Neural cell (in vitro differentiated cells): ENCODE data around the gene PTPRN2.

Experiments used
- EP300 ChIP-seq: fragments of 450-650 bp; conservative IDR thresholded peaks from 2 replicates; pipeline ENCODE4 v1.6.1; 2014; ENCODE audit warnings: antibody characterized with exemption, mild to moderate bottlenecking, moderate library complexity; ENCODE audit not compliant: poor library complexity, severe bottlenecking
- EZH2 ChIP-seq: fragments of 200-600, 300-800 bp; shearing (Covaris generic), sonication (generic); IDR thresholded peaks from 2 replicates; pipeline ENCODE4 v1.6.1; 2014; ENCODE audit warnings: antibody characterized with exemption, low read length, borderline replicate concordance, mild to moderate bottlenecking; ENCODE audit not compliant: insufficient read depth, poor library complexity, severe bottlenecking
- MXI1 ChIP-seq: fragments of 450-650 bp; conservative IDR thresholded peaks from 2 replicates; pipeline ENCODE4 v1.6.1; 2014; ENCODE audit warnings: antibody characterized with exemption, mild to moderate bottlenecking; ENCODE audit not compliant: poor library complexity, severe bottlenecking
- POLR2AphosphoS5 ChIP-seq: IDR thresholded peaks from 2 replicates; pipeline ENCODE4 v1.6.1; 2012
- SMC3 ChIP-seq: fragments of 450-650 bp; conservative IDR thresholded peaks from 2 replicates; pipeline ENCODE4 v1.6.1; 2014; ENCODE audit warnings: antibody characterized with exemption, mild to moderate bottlenecking, moderate library complexity; ENCODE audit not compliant: poor library complexity
- TAF1 ChIP-seq: IDR thresholded peaks from 2 replicates; pipeline ENCODE4 v1.6.1; 2012; ENCODE audit warnings: low read depth
- TF ChIP-seq, protein P1 (sequence below): fragments of 450-650 bp; IDR thresholded peaks from 2 replicates; pipeline ENCODE4 v1.5.1; 2014; ENCODE audit warnings: antibody characterized with exemption, mild to moderate bottlenecking, moderate library complexity; ENCODE audit not compliant: poor library complexity, severe bottlenecking
- TF ChIP-seq, protein P2 (sequence below): IDR thresholded peaks from 2 replicates; pipeline ENCODE4 v1.6.1; 2012; ENCODE audit warnings: borderline replicate concordance

DNA sequence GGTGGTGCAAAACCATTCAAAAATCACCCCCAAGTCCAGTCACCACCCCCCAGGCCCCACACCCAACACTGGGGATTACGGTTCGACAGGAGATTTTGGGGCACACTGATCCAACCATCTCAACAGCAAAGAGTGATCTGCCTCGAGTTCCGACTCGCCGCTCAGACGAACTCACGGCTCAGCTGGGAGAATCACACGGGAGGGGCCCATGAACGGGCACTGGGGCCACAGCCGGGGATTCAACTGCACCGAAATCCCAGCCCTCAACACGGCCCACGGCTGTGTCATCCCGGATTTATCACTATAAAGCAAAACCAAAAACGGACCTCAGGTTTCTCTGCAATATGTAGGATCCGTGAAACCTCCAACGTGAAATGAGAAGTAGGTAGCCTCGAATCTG, 790.8 kb downstream of the PTPRN2 start:
- no peak for TF ChIP-seq EZH2
- TF ChIP-seq, protein P1, sequence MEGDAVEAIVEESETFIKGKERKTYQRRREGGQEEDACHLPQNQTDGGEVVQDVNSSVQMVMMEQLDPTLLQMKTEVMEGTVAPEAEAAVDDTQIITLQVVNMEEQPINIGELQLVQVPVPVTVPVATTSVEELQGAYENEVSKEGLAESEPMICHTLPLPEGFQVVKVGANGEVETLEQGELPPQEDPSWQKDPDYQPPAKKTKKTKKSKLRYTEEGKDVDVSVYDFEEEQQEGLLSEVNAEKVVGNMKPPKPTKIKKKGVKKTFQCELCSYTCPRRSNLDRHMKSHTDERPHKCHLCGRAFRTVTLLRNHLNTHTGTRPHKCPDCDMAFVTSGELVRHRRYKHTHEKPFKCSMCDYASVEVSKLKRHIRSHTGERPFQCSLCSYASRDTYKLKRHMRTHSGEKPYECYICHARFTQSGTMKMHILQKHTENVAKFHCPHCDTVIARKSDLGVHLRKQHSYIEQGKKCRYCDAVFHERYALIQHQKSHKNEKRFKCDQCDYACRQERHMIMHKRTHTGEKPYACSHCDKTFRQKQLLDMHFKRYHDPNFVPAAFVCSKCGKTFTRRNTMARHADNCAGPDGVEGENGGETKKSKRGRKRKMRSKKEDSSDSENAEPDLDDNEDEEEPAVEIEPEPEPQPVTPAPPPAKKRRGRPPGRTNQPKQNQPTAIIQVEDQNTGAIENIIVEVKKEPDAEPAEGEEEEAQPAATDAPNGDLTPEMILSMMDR, result no peak
- TF ChIP-seq MXI1, result no peak
- TF ChIP-seq EP300, result no peak
- TF ChIP-seq, protein P2, sequence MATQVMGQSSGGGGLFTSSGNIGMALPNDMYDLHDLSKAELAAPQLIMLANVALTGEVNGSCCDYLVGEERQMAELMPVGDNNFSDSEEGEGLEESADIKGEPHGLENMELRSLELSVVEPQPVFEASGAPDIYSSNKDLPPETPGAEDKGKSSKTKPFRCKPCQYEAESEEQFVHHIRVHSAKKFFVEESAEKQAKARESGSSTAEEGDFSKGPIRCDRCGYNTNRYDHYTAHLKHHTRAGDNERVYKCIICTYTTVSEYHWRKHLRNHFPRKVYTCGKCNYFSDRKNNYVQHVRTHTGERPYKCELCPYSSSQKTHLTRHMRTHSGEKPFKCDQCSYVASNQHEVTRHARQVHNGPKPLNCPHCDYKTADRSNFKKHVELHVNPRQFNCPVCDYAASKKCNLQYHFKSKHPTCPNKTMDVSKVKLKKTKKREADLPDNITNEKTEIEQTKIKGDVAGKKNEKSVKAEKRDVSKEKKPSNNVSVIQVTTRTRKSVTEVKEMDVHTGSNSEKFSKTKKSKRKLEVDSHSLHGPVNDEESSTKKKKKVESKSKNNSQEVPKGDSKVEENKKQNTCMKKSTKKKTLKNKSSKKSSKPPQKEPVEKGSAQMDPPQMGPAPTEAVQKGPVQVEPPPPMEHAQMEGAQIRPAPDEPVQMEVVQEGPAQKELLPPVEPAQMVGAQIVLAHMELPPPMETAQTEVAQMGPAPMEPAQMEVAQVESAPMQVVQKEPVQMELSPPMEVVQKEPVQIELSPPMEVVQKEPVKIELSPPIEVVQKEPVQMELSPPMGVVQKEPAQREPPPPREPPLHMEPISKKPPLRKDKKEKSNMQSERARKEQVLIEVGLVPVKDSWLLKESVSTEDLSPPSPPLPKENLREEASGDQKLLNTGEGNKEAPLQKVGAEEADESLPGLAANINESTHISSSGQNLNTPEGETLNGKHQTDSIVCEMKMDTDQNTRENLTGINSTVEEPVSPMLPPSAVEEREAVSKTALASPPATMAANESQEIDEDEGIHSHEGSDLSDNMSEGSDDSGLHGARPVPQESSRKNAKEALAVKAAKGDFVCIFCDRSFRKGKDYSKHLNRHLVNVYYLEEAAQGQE, result no peak
- TF ChIP-seq TAF1, result no peak
- no peak for TF ChIP-seq SMC3
- no peak for TF ChIP-seq POLR2AphosphoS5
